ENCODE measurements around the gene SYNE3. TPM values are rescaled to one million over a fixed set of nuclear protein-coding genes. Genes with fewer than 3 reads are reported as not detected.
A peak's percentile ranks its signal among the peaks of the same experiment; 100 is the strongest.

Gene SYNE3, protein sequence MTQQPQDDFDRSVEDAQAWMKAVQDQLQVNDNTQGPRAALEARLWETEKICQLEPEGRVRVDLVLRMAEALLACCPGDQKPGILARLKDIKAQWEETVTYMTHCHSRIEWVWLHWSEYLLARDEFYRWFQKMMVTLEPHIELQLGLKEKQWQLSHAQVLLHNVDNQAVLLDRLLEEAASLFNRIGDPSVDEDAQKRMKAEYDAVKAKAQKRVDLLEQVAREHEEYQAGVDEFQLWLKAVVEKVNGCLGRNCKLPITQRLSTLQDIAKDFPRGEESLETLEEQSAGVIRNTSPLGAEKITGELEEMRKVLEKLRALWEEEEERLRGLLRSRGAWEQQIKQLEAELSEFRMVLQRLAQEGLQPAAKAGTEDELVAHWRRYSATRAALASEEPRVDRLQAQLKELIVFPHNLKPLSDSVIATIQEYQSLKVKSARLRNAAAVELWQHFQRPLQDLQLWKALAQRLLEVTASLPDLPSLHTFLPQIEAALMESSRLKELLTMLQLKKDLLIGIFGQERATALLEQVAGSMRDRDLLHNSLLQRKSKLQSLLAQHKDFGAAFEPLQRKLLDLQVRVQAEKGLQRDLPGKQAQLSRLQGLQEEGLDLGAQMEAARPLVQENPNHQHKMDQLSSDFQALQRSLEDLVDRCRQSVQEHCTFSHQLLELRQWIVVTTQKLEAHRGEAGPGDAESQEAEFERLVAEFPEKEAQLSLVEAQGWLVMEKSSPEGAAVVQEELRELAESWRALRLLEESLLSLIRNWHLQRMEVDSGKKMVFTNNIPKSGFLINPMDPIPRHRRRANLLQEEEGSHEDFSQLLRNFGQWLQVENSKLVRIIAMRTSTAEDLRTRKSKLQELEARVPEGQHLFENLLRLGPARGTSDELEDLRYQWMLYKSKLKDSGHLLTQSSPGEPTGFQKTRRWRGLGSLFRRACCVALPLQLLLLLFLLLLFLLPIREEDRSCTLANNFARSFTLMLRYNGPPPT
- total RNA-seq, result 10 to 100 TPM; 35.3 to 37.3 TPM

GRCh38 chr14:95516554-95517181, at the start of gene SYNE3:
Gene SYNE3, minus strand, starts transcription at chr14:95516650. Its CDS starts 40,829 bp downstream, at chr14:95475821.
- Mint-ChIP-seq H3K27ac (peak within 1 kb of the TSS; percentile 93), H3K36me3 (peaks cover 7% of the 10 kb centered on the region), H3K4me3 (peak within 1 kb of the TSS; percentile 90), H3K9me3 (no peaks in the 10 kb centered on the region), H3K27me3 (no peaks in the 10 kb centered on the region), H3K4me1 (ENCODE audit: low read depth) (peaks cover 70% of the 10 kb centered on the region)
- ChIA-PET POLR2A (interaction anchor here (0.6 to 4.6 kb wide), 5 partner anchors 10 to 36 kb away, joined by 4 to 27 read pairs (median 11); partner anchors contain the start of gene GLRX5), CTCF (interaction anchor here (1.0 to 4.9 kb wide), 6 partner anchors 10 to 82 kb away, joined by 3 to 47 read pairs (median 6); no protein-coding TSS in a partner anchor)
- intact Hi-C loops (cut with micrococcal nuclease), result loop anchor here (5.0 kb wide), 1 partner anchor 359 kb away; the partner anchor contains the start of gene DICER1
- peak; percentile 65 for DNase-seq

DNA sequence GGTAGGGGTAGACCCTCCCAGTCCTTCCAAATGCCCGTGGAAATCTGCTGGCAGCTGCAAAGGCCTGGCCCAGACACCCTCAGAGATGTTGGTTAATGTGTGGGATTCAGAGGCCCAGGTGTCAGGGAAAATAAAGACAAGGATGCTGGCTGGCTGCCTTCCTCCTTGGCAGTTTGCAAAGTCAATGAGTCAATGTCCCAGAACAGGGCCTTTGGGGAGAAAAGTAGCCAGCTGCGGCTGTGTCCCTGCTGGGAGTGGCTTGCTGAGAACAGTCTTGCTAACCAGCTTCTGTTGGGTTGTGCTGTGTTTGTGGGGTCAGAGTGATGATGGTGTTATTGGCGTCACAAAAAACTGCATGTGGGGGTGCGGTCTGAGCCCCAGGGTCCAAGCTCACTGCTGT, 47.6 kb upstream of the SYNE3 start:
- peaks cover 5% of the 10 kb centered on the region for H3K27me3 Mint-ChIP-seq
- H3K4me1 Mint-ChIP-seq (ENCODE audit: low read depth), result peaks cover 4% of the 10 kb centered on the region
- ChIA-PET POLR2A (no interaction called here), CTCF (interaction anchor here (0.7 to 1.9 kb wide), 4 partner anchors 120 to 244 kb away, joined by 3 to 5 read pairs (median 4); no protein-coding TSS in a partner anchor)
- no peaks in the 10 kb centered on the region for H3K36me3 Mint-ChIP-seq
- no peak overlapping the region for H3K27ac Mint-ChIP-seq
- no peak for DNase-seq
- intact Hi-C loops (cut with micrococcal nuclease), result no loop called here
- no peak overlapping the region for H3K4me3 Mint-ChIP-seq
- H3K9me3 Mint-ChIP-seq, result no peaks in the 10 kb centered on the region

- Mint-ChIP-seq H3K27me3 (peaks cover 5% of the 10 kb centered on the region), H3K27ac (no peak overlapping the region), H3K9me3 (no peaks in the 10 kb centered on the region), H3K36me3 (no peaks in the 10 kb centered on the region), H3K4me1 (ENCODE audit: low read depth) (peaks cover 4% of the 10 kb centered on the region), H3K4me3 (no peak overlapping the region)
- intact Hi-C loops (cut with micrococcal nuclease), result no loop called here
- CTCF ChIA-PET, result interaction anchor here (0.7 to 3.8 kb wide), 5 partner anchors 110 to 245 kb away, joined by 3 to 23 read pairs (median 8); no protein-coding TSS in a partner anchor
- POLR2A ChIA-PET, result no interaction called here
- DNase-seq, result no peak
Observed at GRCh38 chr14:95562892-95563685, 46.6 kb upstream of the SYNE3 start.

DNA sequence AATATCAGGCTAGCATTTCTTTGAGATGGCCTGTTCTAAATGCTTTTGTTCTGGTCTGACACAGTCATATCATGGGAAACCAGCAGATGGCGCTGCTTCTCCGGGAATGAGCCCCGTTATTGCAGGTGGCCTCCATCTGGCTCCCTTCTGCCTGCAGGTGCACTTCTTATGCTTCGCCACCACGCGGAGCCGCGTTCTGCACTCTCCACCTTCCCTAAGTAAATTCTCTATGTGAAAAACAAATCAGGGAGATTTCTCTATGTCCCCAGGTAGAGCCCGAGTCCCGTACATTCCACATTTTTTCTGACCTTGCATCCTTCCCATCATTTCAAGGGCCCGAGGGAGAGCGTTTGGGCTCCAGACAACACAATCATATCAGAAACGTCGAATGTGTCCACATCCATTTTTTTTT, 44.6 kb upstream of the SYNE3 start:
- peaks cover 5% of the 10 kb centered on the region for H3K27me3 Mint-ChIP-seq
- peak; percentile 92 for DNase-seq
- POLR2A ChIA-PET, result no interaction called here
- peaks cover 4% of the 10 kb centered on the region for H3K4me1 Mint-ChIP-seq (ENCODE audit: low read depth)
- H3K9me3 Mint-ChIP-seq, result no peaks in the 10 kb centered on the region
- intact Hi-C loops (cut with micrococcal nuclease), result loop anchor here (1.0 kb wide), 4 partner anchors 122 to 863 kb away; no protein-coding TSS in a partner anchor
- H3K27ac Mint-ChIP-seq, result no peak overlapping the region
- no peak overlapping the region for H3K4me3 Mint-ChIP-seq
- H3K36me3 Mint-ChIP-seq, result no peaks in the 10 kb centered on the region
- CTCF ChIA-PET, result interaction anchor here (0.9 to 3.8 kb wide), 7 partner anchors 116 to 538 kb away, joined by 3 to 23 read pairs (median 4); no protein-coding TSS in a partner anchor

DNA sequence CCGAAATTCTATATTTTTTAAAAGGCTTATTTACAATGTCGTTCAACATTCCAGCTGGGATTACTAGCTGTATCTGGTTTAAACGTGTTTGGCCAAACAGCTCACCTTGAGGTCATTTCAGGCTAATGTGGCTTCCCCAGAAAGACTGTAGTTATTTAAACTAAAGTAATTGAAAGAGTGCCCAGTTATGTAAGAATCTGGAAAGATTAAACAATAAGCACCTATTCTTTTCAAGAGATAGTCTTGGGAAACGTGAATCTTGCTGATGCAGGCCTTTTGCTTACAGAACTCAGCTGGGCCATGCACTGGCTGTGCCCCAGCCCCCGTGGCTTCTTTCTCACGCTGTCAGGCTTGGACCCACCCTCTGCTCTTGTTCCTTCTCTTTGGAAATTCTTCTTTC, 42.8 kb upstream of the SYNE3 start:
- CTCF ChIA-PET, result interaction anchor here (0.7 to 3.8 kb wide), 10 partner anchors 23 to 933 kb away, joined by 3 to 23 read pairs (median 5); no protein-coding TSS in a partner anchor
- no peak for DNase-seq
- Mint-ChIP-seq H3K4me3 (no peak overlapping the region), H3K27ac (no peak overlapping the region), H3K4me1 (ENCODE audit: low read depth) (peaks cover 4% of the 10 kb centered on the region), H3K27me3 (peaks cover 5% of the 10 kb centered on the region), H3K9me3 (no peaks in the 10 kb centered on the region), H3K36me3 (no peaks in the 10 kb centered on the region)
- intact Hi-C loops (cut with micrococcal nuclease), result no loop called here
- POLR2A ChIA-PET, result no interaction called here

DNA sequence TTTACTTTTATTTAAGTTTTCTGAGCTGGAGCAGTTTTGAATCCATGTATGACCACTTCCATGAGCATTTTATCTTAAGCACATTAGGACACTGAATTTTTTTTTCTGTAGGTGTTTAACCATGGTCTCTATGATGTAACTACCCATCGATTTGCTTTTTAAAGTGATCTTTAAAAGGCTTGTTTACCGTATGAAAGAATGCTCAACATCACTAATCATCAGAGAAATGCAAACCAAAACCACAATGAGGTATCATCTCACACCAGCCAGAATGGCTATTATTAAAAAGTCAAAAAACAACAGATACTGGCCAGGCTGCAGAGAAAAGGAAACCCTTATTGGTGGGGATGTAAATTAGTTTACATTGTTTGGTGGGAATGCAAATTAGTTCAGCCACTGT, 41.4 kb upstream of the SYNE3 start:
- Mint-ChIP-seq H3K36me3 (no peaks in the 10 kb centered on the region), H3K4me3 (no peak overlapping the region), H3K27ac (no peak overlapping the region), H3K4me1 (ENCODE audit: low read depth) (peaks cover 4% of the 10 kb centered on the region), H3K27me3 (peaks cover 5% of the 10 kb centered on the region), H3K9me3 (no peaks in the 10 kb centered on the region)
- intact Hi-C loops (cut with micrococcal nuclease), result no loop called here
- CTCF ChIA-PET, result interaction anchor here (1.0 to 1.6 kb wide), 3 partner anchors 8 to 128 kb away, joined by 3 to 7 read pairs (median 4); no protein-coding TSS in a partner anchor
- POLR2A ChIA-PET, result no interaction called here
- no peak for DNase-seq

GRCh38 chr14:95557291-95557690, 40.8 kb upstream of the SYNE3 start:
- no peak for DNase-seq
- peaks cover 4% of the 10 kb centered on the region for H3K4me1 Mint-ChIP-seq (ENCODE audit: low read depth)
- ChIA-PET CTCF (interaction anchor here (1.0 to 1.6 kb wide), 3 partner anchors 9 to 128 kb away, joined by 3 to 7 read pairs (median 4); no protein-coding TSS in a partner anchor), POLR2A (no interaction called here)
- H3K9me3 Mint-ChIP-seq, result no peaks in the 10 kb centered on the region
- intact Hi-C loops (cut with micrococcal nuclease), result no loop called here
- peaks cover 5% of the 10 kb centered on the region for H3K27me3 Mint-ChIP-seq
- no peaks in the 10 kb centered on the region for H3K36me3 Mint-ChIP-seq
- H3K4me3 Mint-ChIP-seq, result no peak overlapping the region
- no peak overlapping the region for H3K27ac Mint-ChIP-seq

GRCh38 chr14:95555053-95555452, 38.6 kb upstream of the SYNE3 start:
- Mint-ChIP-seq H3K9me3 (no peaks in the 10 kb centered on the region), H3K4me3 (no peak overlapping the region), H3K27ac (no peak overlapping the region), H3K27me3 (no peaks in the 10 kb centered on the region), H3K36me3 (no peaks in the 10 kb centered on the region), H3K4me1 (ENCODE audit: low read depth) (no peaks in the 10 kb centered on the region)
- CTCF ChIA-PET, result no interaction called here
- no peak for DNase-seq
- intact Hi-C loops (cut with micrococcal nuclease), result no loop called here
- POLR2A ChIA-PET, result interaction anchor here (0.5 kb wide), 1 partner anchor 397 kb away, joined by 3 read pairs; no protein-coding TSS in a partner anchor

DNA sequence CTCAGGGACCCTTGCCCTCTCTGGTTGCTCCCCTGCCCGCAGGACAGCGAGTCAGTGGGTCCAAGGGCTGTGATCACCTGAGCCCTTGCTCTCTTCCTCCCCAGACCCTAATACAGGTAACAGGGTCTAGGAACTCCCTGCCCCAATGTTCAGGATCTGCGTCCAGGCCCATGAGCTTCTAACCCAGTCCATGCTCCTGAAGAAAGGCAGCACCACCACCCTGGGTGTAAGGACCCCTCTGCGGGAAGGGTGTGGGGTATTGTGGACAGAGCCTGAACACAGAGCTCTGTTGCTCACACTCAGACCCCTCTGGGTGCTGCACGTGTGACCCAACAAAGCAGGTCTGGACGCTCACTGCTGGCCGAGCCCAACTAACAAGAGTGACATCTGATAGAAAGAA, 36.7 kb upstream of the SYNE3 start:
- POLR2A ChIA-PET, result no interaction called here
- H3K27me3 Mint-ChIP-seq, result no peaks in the 10 kb centered on the region
- no peak overlapping the region for H3K4me3 Mint-ChIP-seq
- no peaks in the 10 kb centered on the region for H3K4me1 Mint-ChIP-seq (ENCODE audit: low read depth)
- H3K9me3 Mint-ChIP-seq, result no peaks in the 10 kb centered on the region
- CTCF ChIA-PET, result interaction anchor here (1.5 kb wide), 1 partner anchor 126 kb away, joined by 4 read pairs; no protein-coding TSS in a partner anchor
- intact Hi-C loops (cut with micrococcal nuclease), result no loop called here
- no peak overlapping the region for H3K27ac Mint-ChIP-seq
- peaks cover 3% of the 10 kb centered on the region for H3K36me3 Mint-ChIP-seq
- no peak for DNase-seq

- Mint-ChIP-seq H3K4me3 (no peak overlapping the region), H3K36me3 (peaks cover 3% of the 10 kb centered on the region), H3K27me3 (no peaks in the 10 kb centered on the region), H3K27ac (no peak overlapping the region), H3K9me3 (no peaks in the 10 kb centered on the region), H3K4me1 (ENCODE audit: low read depth) (no peaks in the 10 kb centered on the region)
- DNase-seq, result no peak
- ChIA-PET CTCF (no interaction called here), POLR2A (no interaction called here)
- intact Hi-C loops (cut with micrococcal nuclease), result no loop called here
Observed at GRCh38 chr14:95551435-95551834, 35.0 kb upstream of the SYNE3 start.

All from activated CD4-positive, alpha-beta memory T cell treated with anti-CD3 and anti-CD28 coated beads for 36 hours (primary cell).